GM21367 (cell line): ENCODE data around the gene ASPA.

Source experiments
- ATAC-seq: cut with Tn5 transposase; IDR thresholded peaks from one replicate; pipeline ENCODE4 v1.9.1; 2021; ENCODE audit not compliant: unreplicated experiment

The ASPA gene

GRCh38 chr17:3532859-3533142, 57.0 kb downstream of the ASPA start:
- ATAC-seq, result no peak

GRCh38 chr17:3533752-3534151, 58.0 kb downstream of the ASPA start:
- ATAC-seq, result no peak

DNA sequence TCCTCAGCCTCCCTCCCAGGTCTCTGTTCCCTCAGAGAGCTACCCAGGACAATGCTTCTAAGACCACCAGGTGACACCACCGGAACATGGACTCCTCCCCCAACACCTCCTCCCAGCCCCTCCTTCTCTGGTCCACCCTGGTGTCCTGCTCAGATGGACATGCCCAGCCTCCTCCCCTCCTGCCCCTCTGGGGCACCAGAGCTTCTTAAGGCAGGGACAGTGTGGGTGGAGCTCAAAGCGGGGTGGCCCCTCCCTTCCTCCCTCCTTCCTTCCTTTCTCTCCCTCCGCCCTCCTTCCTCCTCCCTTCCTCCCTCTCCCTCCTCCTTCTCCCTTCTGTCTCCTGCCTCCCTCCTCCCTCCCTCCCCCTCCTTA, 59.1 kb downstream of the ASPA start:
- no peak for ATAC-seq

GRCh38 chr17:3535253-3535995, 59.6 kb downstream of the ASPA start:
- no peak for ATAC-seq

DNA sequence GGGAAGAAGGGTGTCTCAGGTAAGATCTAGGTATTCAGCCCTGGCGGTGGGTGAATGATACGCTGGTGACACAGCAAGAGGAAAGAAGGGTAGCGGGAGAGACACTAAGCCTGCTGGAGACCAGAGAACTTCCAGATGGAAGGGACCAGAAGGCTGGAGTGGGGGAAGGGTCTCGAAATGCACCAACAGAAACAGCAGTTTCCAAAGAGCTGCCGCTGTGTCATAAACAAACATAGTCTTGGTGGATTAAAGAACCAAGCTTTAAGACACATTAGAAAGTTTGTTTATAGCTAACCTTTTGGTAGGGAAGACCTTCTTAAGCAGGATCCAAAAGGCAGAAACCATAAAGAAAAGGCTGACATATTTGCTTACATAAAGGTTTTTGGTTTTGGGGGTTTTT, 60.9 kb downstream of the ASPA start:
- ATAC-seq, result no peak

- no peak for ATAC-seq
These were observed 64.2 kb downstream of the ASPA start for GRCh38 chr17:3539881-3540540.

DNA sequence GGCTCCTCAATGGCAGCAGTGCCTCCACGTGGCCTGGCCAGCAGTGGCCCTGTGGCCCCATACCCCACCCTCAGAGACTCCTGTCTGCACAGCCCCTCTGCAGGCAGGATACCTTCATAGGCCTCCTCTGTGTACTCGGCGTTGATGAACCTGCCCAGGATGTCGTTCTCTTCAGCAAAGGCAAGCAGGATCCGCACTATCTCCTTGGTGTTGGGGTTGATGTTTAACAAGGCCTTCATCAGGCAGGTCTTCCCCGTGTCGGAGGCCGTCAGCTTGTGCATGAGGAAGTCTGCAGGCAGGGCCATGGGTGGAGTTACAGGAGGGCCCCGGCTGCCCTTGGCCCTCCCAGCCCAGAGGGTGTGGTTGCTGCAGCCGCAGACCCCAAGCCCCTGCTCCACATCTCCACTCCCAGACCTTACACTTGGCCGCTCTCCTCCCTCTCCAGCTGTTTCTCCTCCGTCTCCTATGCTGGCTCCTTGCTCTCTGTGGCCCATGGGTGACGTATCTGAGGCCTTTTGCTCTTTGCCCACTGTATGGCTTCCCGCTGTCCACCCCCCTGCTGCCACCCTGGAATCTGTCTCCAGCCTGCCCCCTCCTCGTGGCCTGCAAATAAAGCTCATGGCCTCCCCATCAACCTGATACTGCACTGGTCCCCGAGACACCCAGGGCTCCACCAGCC, 66.8 kb downstream of the ASPA start:
- no peak for ATAC-seq

GRCh38 chr17:3543453-3543852, 67.7 kb downstream of the ASPA start:
- ATAC-seq, result no peak

DNA sequence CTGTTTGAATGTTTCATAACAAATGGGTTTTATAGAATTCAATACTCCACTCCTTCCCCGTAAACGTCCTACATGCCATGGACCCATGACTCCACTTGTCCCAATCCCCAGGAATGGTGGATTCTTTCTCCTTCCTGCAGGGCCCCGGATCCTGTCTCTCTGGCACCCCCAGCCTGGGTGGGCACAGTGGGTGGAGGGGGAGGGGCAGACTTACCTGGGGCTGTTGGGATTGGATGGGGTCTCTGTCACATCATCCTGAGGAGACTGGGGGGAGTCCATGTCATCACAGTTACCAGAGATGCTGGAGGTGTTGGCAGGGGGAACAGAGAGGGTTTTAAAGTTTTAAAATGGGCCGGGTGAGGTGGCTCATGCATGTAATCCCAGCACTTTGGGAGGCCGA, 68.6 kb downstream of the ASPA start:
- ATAC-seq, result no peak

- ATAC-seq, result no peak
These were observed 69.4 kb downstream of the ASPA start for GRCh38 chr17:3545151-3545550.

DNA sequence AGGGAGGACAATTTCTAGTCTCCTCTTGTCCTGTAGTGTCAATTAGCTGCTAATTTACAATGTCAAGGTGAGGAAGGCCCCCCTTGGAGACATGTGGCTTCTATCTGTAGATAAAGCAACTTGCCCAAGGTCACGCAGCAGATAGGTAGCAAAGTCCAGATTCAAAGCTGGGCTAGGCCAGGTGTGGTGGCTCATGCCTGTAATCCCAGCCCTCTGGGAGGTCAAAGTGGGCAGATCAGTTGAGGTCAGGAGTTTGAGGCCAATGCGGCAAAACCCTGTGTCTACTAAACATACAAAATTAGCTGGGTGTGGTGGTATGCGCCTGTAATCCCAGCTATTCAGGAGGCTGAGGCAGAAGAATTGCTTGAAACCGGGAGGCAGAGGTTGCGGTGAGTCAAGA, 70.7 kb downstream of the ASPA start:
- ATAC-seq, result no peak

DNA sequence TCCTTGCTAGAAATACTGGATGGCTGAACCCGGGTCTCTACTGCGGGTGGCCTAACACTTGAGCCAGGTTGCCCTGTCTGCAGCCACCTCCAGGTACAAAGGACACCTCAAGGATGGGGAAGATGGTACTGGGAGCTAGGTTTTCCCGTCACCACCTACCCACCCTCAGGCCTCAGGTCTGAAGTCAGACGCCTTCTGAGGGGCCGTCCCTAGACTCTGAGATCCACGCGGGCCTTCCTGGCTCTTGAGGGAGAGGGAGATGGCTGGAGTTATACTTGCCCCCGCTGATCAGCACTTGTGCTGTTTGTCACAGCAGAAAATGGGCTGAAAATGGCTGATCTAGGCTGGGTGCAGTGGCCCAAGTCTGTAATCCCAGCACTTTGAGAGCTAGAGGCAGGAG, 71.2 kb downstream of the ASPA start:
- ATAC-seq, result no peak

DNA sequence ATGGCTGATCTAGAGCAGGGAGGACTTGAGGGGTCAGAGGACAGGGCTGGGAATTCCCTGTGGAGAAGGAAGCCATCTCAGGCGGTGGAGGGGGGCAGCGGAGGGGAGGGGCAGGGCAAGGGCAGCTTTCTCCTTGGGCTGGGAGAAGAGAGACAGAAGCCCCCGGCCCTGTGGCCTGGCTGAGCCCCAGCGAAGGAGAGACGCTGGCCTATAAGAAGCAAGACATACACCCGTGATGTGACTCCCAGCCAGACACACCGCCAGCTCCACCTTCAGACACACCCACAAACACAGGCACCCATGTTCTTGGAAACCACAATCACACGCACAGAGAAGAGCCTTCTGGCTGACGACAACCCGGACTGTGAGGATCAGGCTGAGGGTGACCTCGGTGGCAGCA, 71.8 kb downstream of the ASPA start:
- ATAC-seq, result no peak

DNA sequence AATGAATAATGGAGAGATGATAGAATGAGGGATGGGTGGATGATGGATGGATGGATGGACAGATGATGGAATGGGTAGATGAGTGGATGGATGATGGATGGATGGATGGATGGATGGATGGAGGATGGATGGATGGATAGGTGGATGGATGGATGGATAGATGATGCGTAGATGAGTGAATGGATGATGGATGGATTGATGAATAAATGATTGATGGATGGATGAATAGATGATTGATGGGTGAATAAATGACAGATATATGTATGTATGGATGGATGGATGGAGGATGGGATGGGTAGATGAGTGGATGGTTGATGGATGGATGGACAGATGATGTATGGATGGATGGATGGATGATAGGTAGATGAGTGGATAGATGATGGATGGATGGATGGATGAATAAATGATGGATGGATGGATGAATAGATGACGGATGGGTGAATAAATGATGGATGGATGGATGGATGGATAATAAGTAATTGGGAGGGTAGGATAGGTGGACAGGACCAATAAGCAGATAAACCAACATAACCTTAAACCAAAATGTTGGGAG, 73.9 kb downstream of the ASPA start:
- ATAC-seq, result no peak

DNA sequence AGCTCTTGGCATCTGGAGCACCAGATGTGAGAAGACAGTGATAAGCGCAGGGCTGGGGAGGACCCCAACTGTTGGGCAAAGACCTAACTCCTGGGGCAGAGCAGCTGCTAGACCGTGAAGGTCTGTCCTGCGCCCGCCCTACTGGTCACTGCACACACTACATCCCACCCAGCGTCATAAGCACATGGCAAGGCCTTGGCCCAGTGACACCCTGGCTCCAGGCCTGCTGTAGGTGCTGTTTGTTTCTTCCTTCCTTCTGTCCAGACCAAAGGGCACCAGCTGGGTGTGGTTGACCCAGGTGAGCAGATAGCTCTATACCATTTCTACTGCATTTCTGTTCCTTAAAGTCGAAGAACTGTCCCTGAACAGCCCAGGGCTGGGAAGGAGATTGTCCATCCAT, 75.4 kb downstream of the ASPA start:
- ATAC-seq, result no peak

DNA sequence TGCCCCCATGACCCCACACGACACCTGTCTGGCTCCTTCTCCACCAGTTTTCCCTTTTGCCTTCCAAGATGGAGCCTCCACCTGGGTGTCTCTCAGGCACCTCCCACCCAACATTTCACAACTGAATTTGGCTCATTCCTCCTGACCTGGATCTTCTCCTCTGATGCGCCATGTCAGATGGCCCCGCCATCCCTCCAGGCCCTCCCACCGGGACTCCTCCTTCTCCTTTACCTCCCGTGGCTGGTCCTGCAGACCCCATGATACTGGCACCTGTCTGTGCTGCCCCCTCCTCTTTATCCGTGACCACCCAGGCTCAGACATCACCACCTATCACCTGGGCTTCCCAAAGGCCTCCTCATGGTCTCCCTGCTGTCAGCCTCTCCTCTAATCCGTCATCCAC, 77.1 kb downstream of the ASPA start:
- ATAC-seq, result no peak
